Activated CD4-positive, CD25-positive, alpha-beta regulatory T cell (primary cell): ENCODE results near the gene PP2D1.
A peak's percentile ranks its signal among the peaks of the same experiment; 100 is the strongest.
"Not testable (repeated sequence)": the region's sequence is repeated elsewhere in the genome, so short reads cannot be mapped to it uniquely, and the experiment has no call there.

ENCODE experiments used
- DNase-seq, 4 experiments: peaks; one replicate each; lab custom pipeline; 2025; lab: John Stamatoyannopoulos, UW

PP2D1 gene

GRCh38 chr3:20040548-20041196 is 28.6 kb upstream of the PP2D1 start:
- peak; percentile 18 to 40 (median 23) for DNase-seq

DNA sequence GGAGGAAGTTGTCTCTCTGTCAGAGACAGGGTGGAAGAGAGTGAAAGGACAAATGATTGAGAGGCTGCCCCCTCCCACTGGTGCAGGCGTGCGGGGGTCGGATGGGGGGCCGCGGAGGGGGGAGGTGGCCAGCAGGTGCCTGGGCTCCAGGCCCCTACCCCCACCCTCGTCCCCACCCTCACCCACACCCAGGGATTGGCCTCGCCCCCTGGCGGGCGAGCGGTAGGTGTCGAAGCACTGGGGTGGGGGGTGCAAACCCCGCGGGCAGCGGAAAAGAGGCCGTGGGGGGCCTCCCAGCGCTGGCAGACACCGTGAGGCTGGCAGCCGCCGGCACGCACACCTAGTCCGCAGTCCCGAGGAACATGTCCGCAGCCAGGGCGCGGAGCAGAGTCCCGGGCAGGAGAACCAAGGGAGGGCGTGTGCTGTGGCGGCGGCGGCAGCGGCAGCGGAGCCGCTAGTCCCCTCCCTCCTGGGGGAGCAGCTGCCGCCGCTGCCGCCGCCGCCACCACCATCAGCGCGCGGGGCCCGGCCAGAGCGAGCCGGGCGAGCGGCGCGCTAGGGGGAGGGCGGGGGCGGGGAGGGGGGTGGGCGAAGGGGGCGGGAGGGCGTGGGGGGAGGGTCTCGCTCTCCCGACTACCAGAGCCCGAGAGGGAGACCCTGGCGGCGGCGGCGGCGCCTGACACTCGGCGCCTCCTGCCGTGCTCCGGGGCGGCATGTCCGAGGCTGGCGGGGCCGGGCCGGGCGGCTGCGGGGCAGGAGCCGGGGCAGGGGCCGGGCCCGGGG is 27.9 kb upstream of the PP2D1 start, which contains the start of gene KAT2B:
Gene KAT2B, plus strand, starts transcription at position 682 of the 783 bp plus-strand sequence. Its CDS starts 32 bp downstream, at position 714.
- peak; percentile 49 to 80 (median 73) for DNase-seq

DNA sequence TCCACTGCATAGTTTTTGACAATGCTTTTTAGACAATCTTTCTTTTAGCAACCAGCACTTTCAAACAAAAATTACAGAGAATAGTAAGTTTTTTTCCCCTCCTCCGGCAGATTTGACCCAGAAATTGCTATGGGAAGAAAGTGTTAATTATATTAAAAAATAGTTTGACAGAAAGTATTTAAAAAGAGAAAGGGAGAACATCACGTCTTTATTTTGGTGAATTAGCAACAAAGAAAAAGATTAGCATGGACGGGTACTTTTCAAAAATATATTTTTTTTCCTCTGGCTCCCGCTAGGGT is 27.4 kb upstream of the PP2D1 start:
- DNase-seq, result no peak

- DNase-seq, result no peak
Observed at GRCh38 chr3:20038699-20039465, 26.8 kb upstream of the PP2D1 start.

GRCh38 chr3:20037255-20037996 is 25.4 kb upstream of the PP2D1 start:
- no peak for DNase-seq

DNA sequence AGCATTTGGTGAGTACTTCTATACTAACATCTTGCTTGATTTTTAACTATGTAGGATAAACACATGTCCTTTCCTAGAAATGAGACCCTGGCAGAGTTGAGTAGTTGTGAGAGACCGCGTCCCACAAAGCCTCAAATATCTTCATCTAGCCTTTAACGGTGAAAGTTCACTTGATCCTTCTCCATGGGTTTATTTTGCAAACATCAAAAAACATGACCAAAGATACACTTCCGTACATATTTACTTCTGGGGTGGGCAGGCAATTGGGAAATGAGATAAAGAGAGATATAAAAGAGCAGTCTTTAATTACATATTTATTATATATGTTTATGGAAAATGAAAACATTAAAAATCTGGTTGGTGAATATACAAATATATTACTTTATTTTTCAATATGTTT is 23.0 kb upstream of the PP2D1 start:
- DNase-seq, result no peak

- not testable (repeated sequence) for DNase-seq
Observed at GRCh38 chr3:20031939-20032338, 19.9 kb upstream of the PP2D1 start.

GRCh38 chr3:20028905-20029331 is 16.9 kb upstream of the PP2D1 start:
- DNase-seq, result no peak

DNA sequence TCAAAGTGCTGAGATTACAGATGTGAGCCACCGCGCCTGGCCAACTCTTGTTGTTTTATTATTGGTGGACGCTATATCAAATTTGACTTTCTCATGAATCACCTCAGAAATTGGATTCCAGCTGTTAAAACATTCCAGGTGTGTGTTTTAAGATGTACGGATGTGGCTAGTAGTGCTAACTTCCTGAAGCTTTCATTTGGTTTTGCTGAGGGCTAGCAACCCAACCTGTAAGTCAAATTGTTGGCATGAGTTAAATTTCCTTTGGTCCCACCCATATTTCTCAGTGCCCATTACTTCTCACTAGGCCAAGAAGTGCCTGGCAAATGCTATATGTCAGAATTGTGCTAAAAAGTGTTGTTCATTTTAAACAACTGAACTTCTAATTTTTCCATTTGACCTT is 15.1 kb upstream of the PP2D1 start:
- no peak for DNase-seq

DNA sequence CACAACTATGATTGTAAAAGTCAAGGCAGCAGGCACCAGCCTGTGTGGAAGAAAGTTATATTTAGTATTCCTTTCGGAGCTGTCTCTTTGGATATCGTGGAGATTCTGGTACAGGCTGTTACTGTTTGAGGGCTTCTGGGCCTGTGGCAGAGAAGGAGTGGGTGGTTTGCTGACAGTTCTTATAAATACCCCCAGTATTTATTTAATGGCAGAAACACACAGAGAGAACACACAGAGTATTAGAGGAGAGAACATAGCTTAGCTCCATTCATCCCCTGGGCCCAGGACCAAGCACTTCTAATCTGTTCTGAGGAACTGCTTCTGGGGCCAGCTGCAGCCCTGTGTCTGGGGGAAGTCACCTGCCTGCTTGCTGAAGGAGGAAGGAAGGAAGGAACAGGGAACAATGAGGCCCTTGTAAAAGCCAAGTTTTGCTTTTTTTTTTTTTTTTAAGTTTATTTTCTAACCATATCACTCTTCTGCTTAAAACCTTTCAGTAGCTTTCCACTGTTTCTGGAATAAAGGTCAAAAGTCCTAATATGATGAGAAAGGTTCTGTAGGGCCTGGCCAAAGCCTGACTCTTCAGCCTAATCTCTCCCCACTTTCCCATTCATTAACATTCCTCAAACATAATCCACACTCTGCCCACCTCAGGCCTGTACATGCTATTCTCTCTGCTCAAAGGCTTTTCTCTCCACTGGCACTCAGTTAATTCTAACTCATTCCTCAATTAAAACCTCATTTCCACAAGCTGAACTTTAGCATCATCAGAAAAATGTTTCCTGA is 11.8 kb upstream of the PP2D1 start:
- no peak for DNase-seq

DNA sequence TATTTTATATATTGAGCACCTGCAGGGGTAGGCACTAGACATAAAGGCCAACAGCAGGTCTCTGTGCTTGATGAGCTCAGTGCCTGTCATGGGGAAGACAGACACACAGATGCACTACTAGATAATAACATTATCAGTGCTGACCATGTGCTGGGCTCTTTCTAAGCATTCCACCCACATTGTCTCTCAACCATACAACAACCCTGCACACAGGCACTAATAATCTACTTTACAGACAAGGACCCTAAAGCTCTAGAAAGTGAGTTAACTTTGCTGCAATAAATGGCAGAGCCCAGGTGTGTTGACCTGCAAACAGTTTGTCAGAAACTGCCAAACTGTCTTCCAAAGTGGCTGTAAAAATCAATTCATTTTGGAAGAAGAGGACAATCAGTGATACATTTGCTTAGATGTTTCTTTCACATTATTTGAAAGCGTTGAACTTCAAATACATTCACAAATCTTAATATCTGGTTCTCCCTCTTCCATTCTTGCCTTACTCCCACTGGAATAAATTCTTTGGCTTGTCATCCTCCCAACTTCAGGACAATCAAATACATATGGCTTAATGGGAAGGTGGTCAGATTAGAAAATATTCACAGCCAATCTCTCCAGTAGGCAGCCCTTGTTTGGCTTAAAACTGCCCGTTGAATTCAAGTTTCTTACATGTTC is 11.0 kb upstream of the PP2D1 start:
- no peak for DNase-seq

DNA sequence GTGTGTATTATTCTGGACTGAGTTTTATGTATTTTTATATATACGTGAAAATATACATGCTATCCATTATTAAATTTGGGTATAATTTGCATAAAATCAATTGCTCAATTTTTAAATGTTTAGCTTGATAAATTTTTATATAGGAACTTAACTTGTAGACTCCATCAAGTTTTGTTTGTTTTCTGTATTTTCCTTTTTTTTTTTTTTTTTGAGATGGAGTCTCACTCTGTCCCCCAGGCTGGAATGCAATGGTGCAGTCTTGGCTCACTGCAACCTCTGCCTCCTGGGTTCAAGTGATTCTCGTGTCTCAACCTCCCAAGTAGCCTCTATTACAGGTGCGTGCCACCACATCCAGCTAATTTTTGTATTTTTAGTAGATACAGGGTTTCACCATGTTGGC is 4.0 kb upstream of the PP2D1 start:
- DNase-seq, result not testable (repeated sequence)

DNA sequence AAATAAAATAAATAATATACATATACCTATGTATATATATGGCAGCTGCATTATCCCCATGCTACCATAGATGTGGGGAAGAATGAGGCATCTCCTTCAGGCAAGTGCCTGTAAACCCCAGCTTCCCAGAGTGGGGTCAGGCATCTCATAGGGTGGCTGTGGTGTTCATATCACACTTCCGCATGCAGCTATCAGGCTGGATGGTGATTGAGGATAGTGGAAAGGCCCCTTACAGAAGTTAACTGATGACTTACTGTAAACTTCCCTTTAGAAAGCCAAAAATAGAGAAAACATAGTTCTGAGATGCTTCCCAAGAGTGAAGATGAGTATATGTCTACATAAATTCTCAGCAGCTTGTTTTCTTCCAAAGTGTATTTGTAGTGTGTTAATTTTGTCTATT is 3.5 kb upstream of the PP2D1 start:
- no peak for DNase-seq

GRCh38 chr3:20013396-20013795 is 1.3 kb upstream of the PP2D1 start:
- no peak for DNase-seq

DNA sequence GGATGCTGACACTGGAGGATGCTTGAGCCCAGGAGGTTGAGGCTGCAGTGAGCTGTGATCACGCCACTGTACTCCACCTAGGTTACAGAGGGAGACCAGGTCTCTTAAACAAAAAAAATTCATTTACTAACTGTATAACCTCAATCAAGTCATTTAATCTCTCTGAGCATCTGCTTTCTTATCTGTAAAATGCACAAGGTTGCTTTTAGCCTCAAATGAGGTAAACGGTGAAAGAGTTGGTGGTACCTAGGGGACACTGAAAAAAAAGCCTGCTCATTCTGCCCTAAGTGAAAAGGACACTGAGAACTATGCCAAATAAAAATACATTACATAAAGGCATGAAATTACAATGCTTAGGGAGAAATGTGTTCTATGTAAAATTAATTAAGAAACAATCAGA is 3.4 kb downstream of the PP2D1 start:
- no peak for DNase-seq

DNA sequence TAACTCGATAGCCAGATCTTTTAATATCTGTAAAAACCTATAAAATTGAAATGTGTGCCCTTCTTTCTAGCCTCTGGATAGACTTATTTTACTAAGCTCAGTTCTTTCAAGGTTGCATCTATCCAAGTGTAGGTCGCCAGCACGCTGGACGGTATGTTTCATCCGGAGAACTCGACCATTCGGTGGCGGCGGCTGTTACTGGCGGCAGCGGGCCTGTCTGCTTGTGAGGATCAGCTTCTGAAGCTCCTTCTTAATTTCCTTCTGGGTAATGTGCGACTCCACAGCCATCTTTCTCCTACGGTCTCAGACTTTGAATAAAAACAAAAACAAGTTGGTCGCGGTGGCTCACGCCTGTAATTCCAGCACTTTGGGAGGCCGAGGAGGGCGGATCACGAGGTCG is 4.1 kb downstream of the PP2D1 start:
- DNase-seq, result no peak

- no peak for DNase-seq
Observed at GRCh38 chr3:20001932-20002331, 10.1 kb downstream of the PP2D1 start.

- no peak for DNase-seq
Observed at GRCh38 chr3:19997502-19997901, 14.6 kb downstream of the PP2D1 start.

DNA sequence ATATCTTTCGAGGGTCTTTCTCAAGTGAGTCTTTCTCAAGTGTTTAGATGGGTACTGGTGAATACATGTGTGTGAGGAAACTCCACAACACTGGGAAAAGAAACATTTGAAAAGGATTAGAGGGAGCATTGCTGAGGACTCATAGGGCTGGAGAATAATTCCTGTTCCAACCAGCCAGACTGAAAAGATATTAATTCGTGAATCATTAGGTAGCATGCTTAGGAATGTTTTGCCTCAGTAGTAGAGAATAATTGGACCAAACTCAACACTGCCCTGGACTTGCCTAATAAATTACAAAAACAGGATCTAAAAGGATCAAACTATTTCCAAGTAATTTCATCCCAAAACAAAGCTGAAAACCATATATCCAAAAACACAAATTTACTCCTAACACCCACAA is 17.3 kb downstream of the PP2D1 start:
- DNase-seq, result no peak

GRCh38 chr3:19988904-19989303 is 23.2 kb downstream of the PP2D1 start:
- DNase-seq, result not testable (repeated sequence)

DNA sequence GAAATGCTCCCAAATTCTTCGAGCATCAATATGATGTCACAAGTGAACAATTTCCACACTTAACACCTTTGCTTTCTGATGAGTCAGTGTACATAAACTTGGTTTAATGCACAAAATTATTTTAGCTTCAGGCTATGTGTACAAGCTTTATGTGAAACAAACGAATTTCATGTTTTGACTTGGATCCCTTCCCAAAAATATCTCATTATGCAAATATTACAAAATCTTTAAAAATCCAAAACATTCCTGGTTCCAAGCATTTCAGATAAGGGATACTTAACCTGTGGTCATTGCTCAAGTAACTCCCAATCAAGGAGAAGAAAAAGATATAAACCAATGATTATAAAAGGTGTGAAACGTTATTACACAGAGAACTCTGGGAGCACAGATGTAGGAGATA is 40.0 kb downstream of the PP2D1 start:
- no peak for DNase-seq
